DMS153 treated with DMSO at 0.1 percent for 48 hours (cell line): ENCODE data around the gene LHX2.
"Not testable (repeated sequence)": the region's sequence is repeated elsewhere in the genome, so short reads cannot be mapped to it uniquely, and the experiment has no call there.

Source experiments
- DNase-seq: peaks from one replicate; lab custom pipeline; 2025; ENCODE audit not compliant: unreplicated experiment; lab: John Stamatoyannopoulos, UW

The LHX2 gene, protein sequence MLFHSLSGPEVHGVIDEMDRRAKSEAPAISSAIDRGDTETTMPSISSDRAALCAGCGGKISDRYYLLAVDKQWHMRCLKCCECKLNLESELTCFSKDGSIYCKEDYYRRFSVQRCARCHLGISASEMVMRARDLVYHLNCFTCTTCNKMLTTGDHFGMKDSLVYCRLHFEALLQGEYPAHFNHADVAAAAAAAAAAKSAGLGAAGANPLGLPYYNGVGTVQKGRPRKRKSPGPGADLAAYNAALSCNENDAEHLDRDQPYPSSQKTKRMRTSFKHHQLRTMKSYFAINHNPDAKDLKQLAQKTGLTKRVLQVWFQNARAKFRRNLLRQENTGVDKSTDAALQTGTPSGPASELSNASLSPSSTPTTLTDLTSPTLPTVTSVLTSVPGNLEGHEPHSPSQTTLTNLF

GRCh38 chr9:124011460-124012301, at the start of gene LHX2:
Gene LHX2 (plus strand): TSS chr9:124011768. CDS start chr9:124012349, 581 bp downstream.
- peak; percentile 92 for DNase-seq

- DNase-seq = no peak
These were observed 46.8 kb upstream of the LHX2 start for GRCh38 chr9:123964761-123965160.

DNA sequence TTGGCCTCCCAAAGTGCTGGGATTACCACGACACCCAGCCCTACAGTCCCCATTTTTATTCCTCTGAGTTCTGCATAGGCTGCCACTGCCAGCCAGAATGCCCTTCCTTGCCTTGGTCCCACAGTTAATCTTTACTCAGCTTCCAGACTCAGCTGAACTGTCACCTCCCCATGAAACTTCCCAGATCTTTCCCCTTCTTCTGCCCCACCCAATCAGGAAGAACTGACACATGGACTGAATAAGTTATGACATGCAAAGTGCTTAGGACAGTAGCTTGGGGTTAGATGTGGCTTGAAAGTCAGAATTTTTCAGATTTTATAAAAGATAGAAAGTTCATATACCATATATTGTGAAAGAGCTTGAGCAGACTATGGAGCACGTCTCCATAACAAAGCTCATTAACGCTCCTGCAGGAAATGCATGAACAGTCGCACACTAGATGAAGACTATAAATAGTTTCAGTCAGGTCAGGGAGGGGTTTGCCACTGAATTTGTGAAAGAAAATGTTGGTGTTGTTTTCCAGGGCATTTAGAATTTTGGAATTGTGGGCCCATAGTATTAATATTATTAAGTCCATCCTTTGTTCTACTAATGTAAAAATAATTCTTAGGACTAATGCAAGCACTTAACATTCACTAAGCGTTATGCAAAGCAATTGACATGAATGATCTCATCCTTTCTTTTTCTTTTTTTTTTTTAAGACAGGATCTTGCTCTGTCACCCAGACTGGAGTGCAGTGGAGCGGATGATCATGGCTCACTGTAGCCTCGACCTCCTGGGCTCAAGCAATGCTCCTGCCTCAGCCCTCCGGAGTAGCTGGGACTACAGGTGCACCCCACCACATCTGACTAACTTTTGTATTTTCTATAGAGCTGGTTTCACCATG, 45.5 kb upstream of the LHX2 start:
- DNase-seq = no peak

DNA sequence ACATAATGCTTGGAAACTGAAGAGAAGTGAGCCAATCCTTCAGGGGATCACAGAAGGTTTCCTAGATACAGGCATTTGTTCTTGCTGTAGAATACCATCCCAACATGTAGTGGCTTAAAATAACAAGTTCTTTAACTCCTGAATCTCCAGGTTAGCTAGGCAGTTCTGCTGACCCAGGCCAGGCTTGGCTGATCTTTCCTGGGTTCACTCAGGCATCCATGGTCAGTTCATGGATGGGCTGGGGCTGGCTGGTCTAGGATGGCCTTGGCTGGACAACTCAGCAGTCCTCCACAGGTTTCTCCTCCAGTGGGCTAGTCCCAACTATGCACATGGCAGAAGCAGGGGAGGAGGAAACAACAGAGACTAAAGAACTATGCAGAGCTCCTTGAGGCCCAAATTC, 44.2 kb upstream of the LHX2 start:
- no peak for DNase-seq

DNA sequence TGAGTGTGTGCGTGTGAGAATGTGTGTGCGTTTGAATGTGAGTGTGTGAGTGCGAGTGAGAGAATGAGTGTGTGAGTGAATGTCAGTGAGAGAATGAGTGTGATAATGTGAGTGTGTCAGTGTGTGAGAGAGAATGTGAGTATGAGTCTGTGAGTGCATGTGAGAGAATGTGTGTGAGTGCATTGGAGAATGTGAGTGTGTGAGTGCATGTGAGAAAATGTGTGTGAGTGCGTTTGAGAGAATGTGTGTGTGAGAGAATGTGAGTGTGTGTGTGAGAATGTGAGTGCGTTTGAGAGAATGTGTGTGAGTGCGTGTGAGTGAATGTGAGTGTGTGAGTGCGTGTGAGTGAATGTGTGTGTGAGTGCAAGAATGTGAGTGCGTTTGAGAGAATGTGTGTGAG, 39.0 kb upstream of the LHX2 start:
- DNase-seq = no peak

DNA sequence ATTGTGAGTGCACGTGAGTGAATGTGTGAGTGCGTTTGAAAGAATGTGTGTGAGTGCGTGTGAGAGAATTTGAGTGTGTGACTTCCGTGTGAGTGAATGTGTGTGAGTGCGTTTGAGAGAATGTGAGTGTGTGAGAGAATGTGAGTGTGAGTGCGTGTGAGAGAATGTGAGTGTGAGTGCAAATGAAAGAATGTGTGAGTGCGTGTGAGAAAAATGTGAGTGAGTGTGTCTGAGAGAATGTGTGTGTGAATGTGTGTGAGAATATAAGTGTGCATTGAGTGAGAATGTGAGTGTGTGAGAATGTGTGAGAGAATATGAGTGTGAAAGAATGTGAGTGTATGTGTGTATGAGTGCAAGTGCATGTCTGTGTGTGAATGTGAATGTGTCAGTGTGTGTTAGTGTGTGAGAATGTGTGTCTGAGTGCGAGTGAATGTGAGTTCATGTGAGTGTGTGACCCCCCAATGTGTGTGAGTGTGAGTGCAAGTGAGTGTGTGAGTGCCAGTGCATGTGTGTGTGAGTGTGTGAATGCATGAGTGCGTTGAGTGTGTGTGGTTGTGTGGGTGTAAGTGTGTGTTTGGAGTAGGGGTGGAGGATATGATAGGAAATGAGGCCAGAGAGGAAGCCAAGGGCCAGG, 37.9 kb upstream of the LHX2 start:
- no peak for DNase-seq

GRCh38 chr9:123974471-123974870, 37.1 kb upstream of the LHX2 start:
- no peak for DNase-seq

- DNase-seq = no peak
These were observed 35.7 kb upstream of the LHX2 start for GRCh38 chr9:123975871-123976270.

- not testable (repeated sequence) for DNase-seq
These were observed 35.0 kb upstream of the LHX2 start for GRCh38 chr9:123976579-123976978.

- DNase-seq = no peak
These were observed 32.6 kb upstream of the LHX2 start for GRCh38 chr9:123978981-123979380.

DNA sequence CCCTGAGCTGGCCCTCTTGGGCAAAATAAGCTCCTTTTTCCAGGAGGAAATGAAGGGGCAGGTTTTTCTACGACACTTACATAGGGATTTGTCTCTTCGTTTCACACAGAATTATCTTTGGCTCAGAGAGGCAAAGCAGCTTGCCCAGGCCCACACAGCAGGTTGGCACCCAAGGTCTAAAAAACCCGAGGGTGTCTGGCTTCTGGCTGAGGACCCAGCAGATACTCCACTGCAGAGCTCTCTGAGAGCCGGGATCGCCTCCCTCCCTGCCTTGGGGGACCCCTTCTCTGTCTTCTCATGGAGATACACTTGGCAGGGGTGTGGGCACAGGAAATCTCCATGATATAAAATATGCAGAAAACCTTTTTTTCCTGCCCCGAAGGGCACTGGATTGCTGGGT, 29.0 kb upstream of the LHX2 start:
- no peak for DNase-seq

DNA sequence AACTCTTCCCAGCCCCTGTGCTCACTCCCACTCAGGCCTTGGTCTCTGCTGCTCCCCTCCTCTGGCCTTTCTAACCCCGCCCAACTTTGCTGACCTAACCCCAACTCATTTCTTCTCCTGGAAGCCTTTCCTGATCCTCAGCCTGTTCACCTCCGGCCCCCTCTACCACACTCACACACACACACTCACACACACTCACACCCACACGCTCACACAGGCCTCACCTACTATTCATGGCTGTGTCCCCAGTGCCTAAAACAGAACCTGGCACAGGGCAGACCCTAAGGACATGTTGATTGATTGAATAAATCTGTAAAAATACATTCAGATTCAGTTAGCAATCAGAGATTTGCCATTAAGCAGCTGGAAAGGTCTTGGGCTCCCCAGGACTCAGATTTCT, 28.5 kb upstream of the LHX2 start:
- DNase-seq = no peak

GRCh38 chr9:123984802-123985201, 26.8 kb upstream of the LHX2 start:
- no peak for DNase-seq

- no peak for DNase-seq
These were observed 25.7 kb upstream of the LHX2 start for GRCh38 chr9:123985869-123986268.

- no peak for DNase-seq
These were observed 21.1 kb upstream of the LHX2 start for GRCh38 chr9:123990427-123990826.

DNA sequence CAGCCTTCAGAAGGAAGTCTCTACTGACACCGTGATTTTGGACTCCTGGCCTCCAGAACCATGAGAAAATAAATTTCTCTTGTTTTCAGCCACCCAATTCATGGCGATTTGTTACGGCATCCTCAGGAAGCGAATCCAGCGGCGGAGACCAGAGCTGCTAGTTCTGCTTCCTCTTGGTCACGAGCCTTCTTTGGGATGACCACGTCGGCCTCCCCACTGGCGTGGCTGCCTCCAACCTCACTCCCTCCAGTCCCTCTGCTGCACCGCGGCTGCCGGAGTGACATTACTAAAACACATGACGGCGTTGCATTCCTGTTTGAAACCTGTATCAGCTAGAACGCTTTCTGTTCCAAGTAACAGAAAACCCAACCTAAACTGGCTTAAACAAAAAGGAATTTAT, 18.9 kb upstream of the LHX2 start:
- not testable (repeated sequence) for DNase-seq

- no peak for DNase-seq
These were observed 14.7 kb upstream of the LHX2 start for GRCh38 chr9:123996731-123997421.

GRCh38 chr9:123997665-123998277, 13.8 kb upstream of the LHX2 start:
- no peak for DNase-seq

DNA sequence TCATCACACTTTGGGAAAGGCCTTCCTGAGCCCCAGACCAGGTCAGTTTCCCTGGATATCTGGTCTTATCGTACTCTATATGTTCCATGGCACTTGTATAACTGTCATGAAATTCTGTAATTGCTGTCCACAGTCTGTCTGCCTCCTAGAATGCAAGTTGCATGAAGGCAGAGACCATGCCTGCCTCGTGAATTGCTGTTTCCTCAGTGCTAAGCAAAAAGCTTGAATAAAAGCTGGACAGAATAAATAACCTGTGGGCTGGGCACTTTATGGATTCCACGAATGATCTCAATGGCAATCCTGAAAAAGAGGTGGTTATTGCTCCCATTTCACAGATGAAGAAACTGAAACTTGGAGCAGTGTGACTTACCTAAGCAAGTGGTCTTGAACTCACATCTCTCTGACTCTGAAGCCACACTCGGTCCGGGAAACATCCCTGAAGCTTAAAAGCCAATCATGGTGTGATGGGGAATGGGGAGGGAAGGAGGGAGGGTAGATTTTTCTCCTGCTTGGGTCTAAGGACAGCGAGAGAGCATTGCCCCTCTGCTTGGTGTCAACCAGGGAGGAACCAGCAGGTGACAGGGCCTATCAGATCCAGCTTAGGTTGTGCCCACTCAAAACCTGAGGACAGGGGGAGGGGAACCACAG, 13.2 kb upstream of the LHX2 start:
- no peak for DNase-seq
